Transverse colon (tissue), 4 donors: ENCODE results near the gene OR8G1.

Source experiments
- CTCF ChIP-seq, 5 experiments: fragments of 200-600 bp in 3 of 5; fragments of 450-650 bp in 2 of 5; sonication (generic) in 3 of 5; IDR thresholded peaks; 1 replicate in 2 of 5; 2 replicates in 3 of 5; pipeline ENCODE4 v1.5.1; 2016 to 2017; ENCODE audit warnings: antibody characterized with exemption in 5 of 5, inconsistent platforms in 3 of 5, mild to moderate bottlenecking in 2 of 5, moderate library complexity in 1 of 5
- POLR2A ChIP-seq: fragments of 450-650 bp; IDR thresholded peaks from one replicate; pipeline ENCODE4 v1.6.1; 2016; ENCODE audit warnings: antibody characterized with exemption, mild to moderate bottlenecking, moderate library complexity
- POLR2AphosphoS5 ChIP-seq, 3 donors: sonication (generic); formaldehyde crosslinking; IDR thresholded peaks; one replicate each; pipeline ENCODE4 v1.6.1; 2016; ENCODE audit warnings: antibody characterized with exemption in 3 of 3

DNA sequence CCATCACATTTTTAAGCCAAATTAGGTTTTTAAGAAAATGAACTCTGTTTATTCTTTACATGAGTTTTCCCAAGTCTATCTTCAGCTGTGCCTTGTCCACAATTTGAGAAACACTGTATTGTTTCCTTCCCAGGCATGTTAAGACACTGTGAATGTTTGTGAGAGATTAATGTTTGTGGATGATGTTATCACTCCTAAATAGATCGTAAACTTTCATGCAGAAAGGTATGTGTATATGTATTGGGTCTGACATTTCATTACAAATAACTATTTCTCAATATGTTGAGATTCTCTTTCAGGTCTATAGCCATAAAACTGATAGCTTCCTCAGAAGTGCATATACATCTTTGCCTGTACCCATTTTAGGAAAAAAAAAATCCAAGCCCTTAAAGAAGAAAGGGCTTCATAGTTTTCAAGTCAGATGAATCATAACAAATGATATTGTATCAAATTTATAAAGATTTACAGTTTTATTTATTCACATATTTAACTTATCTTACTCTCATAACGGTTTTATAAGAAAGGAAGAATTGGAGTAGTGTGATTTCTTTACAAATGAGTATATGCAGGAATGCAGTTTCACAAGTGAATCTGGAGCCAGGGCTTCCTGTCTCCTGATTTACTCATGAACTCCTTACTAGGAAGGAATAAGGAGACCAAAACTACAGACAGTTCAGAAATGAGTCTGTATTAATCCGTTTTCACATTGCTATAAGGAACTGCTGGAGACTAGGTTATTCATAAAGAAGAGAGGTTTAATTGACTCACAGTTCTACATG is 61.6 kb downstream of the OR8G1 start:
- TF ChIP-seq CTCF (IDR thresholded peaks at IDR 0.05) (no peak), POLR2A (no peak), POLR2AphosphoS5 (IDR thresholded peaks at IDR 0.05) (no peak)
